Left lung (tissue), 10 donors: ENCODE measurements around the gene ARAP1. TPM values are rescaled to one million over a fixed set of nuclear protein-coding genes. Genes with fewer than 3 reads are reported as not detected.

Source experiments
- ATAC-seq: fragments of 200-7000 bp; cut with Tn5 transposase; one replicate; pipeline ENCODE4 v1.9.1; 2020; ENCODE audit warnings: moderate library complexity
- DNase-seq, 4 donors: peaks; one replicate each; pipeline ENCODE4 v3.0.0-alpha.2; 2013 to 2020
- H3K27ac ChIP-seq, 2 donors: fragments of 200-600 bp; sonication (generic) in 1 of 2; one replicate each; pipeline versions ENCODE4 v1.5.0 to v1.8.0; 2020 to 2021
- H3K27me3 ChIP-seq, 2 donors: fragments of 200-600 bp; sonication (generic) in 1 of 2; one replicate each; pipeline versions ENCODE4 v1.5.0 to v1.8.0; 2020 to 2021
- H3K36me3 ChIP-seq, 2 donors: fragments of 200-600 bp; sonication (generic) in 1 of 2; one replicate each; pipeline versions ENCODE4 v1.5.0 to v1.8.0; 2020 to 2021
- H3K4me1 ChIP-seq, 2 donors: fragments of 200-600 bp; one replicate each; pipeline ENCODE4 v1.8.0; 2021
- H3K4me3 ChIP-seq, 2 donors: fragments of 200-600 bp; sonication (generic) in 1 of 2; one replicate each; pipeline versions ENCODE4 v1.5.0 to v1.8.0; 2020 to 2021; ENCODE audit warnings: mild to moderate bottlenecking in 1 of 2
- H3K9me3 ChIP-seq, 2 donors: fragments of 200-600 bp; sonication (generic) in 1 of 2; one replicate each; pipeline versions ENCODE4 v1.5.0 to v1.8.0; 2020 to 2021
- CTCF ChIP-seq, 2 donors: fragments of 200-600 bp; sonication (generic) in 1 of 2; IDR thresholded peaks; one replicate each; pipeline versions ENCODE4 v1.5.0 to v1.8.0; 2021; ENCODE audit warnings: antibody characterized with exemption in 2 of 2
- intact Hi-C, 2 donors: fragments of 100-400 bp; cut with DNase I; formaldehyde crosslinking; loops; one replicate each; pipeline versions ENCODE4 v1.11.2 to v1.14.2; 2022
- polyA plus RNA-seq, 6 donors: library from polyadenylated mRNA; unstranded; fragments of 120-200 nt; gene quantifications; one replicate each; pipeline ENCODE4 v1.2.1, GENCODE V29; 2013; ENCODE audit not compliant: insufficient read length in 6 of 6
- total RNA-seq, 2 donors: library from RNA; stranded (reverse); fragmentation: NEBNext Ultra II Directional; extraction: Animal tissue kit (Norgen Biotek cat#: 25700); gene quantifications; one replicate each; pipeline ENCODE4 v1.2.1, GENCODE V29; 2021
- donor health status: DM: no; HTN: yes; CAD: no.
- donor health status: DM: no; HTN: no; CAD: no.

The ARAP1 gene
- total and polyA plus RNA-seq, 8 donors = 80.0 to 222 (median 97.7) TPM

DNA sequence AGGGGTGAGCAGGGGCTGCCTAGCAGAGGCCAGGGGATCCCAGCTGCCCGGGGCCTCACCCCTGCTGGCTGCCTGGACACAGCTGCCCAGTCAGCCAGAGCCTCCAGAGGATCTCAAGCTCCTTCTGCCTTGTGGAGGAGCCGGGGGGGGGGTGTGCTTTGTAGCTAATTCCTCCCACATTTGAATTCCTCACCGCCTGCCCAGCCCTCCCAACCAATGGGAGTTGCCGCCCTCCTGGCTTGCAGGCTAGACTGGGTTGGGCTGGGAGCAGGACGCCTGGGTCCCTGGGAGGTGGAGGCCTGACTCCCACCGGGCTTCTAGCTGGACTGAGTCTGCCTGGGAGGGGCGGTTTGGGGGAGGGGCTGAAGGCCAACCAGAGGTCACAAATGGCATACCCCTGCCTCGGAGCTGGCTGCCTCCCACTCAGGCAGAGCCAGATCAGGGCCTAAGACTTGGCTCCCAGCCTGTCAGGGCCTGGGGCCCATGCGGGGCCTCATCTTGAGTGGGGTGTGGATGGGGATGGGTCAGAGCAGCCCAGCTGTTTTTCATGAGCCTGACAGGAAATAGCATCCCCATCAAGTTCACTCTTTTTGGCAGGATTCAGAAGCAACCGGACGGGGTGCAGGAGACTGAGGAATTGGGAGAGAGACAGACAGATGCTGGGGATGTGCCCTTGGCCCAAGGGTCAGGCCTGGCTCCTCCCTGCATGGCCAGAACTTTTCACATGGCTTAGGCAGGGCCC is 48.8 kb downstream of the ARAP1 start:
- TF ChIP-seq CTCF (IDR thresholded peaks at IDR 0.05) = no peak
- H3K27me3 ChIP-seq = no peaks in the 10 kb centered on the region
- no peak overlapping the region for H3K4me3 ChIP-seq
- H3K27ac ChIP-seq = peak overlapping the region in 1 of 2 donors; percentile 9
- peaks cover 0 to 100% of the 10 kb centered on the region in 2 donors for H3K36me3 ChIP-seq
- H3K4me1 ChIP-seq = peaks cover 0 to 8% of the 10 kb centered on the region in 2 donors
- DNase-seq = peak in 2 of 4 donors; percentile 82 to 90
- intact Hi-C loops = no loop called here
- H3K9me3 ChIP-seq = no peaks in the 10 kb centered on the region
- peak; percentile 52 for ATAC-seq

DNA sequence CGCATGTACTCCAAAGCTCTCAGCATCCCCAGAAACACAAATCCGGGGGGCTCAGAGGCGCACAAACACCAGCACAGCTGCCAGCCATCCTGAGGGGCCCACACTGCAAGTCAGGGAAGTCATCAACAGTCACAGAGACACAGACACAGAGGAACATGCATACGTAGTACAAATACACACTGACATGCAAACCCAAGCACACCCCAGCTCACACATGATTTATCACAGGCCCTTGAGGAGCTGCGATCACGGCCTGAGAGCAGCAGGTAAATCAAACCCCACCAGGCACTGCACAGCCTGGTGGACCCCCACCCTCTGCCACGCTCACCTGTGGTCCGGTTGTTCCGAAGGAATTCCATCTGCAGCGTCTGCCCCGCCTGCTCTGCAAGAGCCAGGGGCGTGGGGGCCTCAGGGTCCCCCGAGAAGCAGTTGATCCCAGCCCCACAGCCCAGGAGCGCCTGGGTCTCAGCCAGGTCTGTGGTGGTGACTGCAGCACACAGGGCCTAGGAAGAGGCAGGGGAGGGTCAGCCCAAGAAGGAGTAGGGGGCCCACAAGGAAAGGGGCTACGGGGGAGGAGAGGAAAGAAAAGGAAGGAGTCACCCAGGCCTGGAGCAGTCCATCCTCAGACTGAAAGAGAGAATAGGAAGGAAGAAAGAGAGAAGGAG is 49.5 kb downstream of the ARAP1 start:
- intact Hi-C loops = no loop called here
- Histone ChIP-seq H3K4me3 (peak overlapping the region in 1 of 2 donors; percentile 3), H3K36me3 (peaks cover 0 to 100% of the 10 kb centered on the region in 2 donors), H3K27me3 (no peaks in the 10 kb centered on the region), H3K27ac (peak overlapping the region in 1 of 2 donors; percentile 9), H3K4me1 (peaks cover 0 to 8% of the 10 kb centered on the region in 2 donors), H3K9me3 (no peaks in the 10 kb centered on the region)
- ATAC-seq = no peak
- peak in 1 of 4 donors; percentile 46 for DNase-seq
- no peak for TF ChIP-seq CTCF (IDR thresholded peaks at IDR 0.05)

GRCh38 chr11:72702096-72702495 is 50.1 kb downstream of the ARAP1 start:
- DNase-seq (no peak), ATAC-seq (peak; percentile 34)
- intact Hi-C loops = no loop called here
- no peaks in the 10 kb centered on the region for H3K27me3 ChIP-seq
- peak overlapping the region in 1 of 2 donors; percentile 3 for H3K4me3 ChIP-seq
- no peak for TF ChIP-seq CTCF (IDR thresholded peaks at IDR 0.05)
- no peak overlapping the region for H3K27ac ChIP-seq
- H3K36me3 ChIP-seq = peaks cover 0 to 100% of the 10 kb centered on the region in 2 donors
- peaks cover 0 to 8% of the 10 kb centered on the region in 2 donors for H3K4me1 ChIP-seq
- H3K9me3 ChIP-seq = no peaks in the 10 kb centered on the region

GRCh38 chr11:72701466-72701865 is 50.7 kb downstream of the ARAP1 start:
- intact Hi-C loops = no loop called here
- TF ChIP-seq CTCF (IDR thresholded peaks at IDR 0.05) = no peak
- Histone ChIP-seq H3K36me3 (peaks cover 0 to 100% of the 10 kb centered on the region in 2 donors), H3K4me1 (peaks cover 0 to 8% of the 10 kb centered on the region in 2 donors), H3K9me3 (no peaks in the 10 kb centered on the region), H3K27ac (no peak overlapping the region), H3K27me3 (no peaks in the 10 kb centered on the region), H3K4me3 (no peak overlapping the region)
- DNase-seq (no peak), ATAC-seq (no peak)

DNA sequence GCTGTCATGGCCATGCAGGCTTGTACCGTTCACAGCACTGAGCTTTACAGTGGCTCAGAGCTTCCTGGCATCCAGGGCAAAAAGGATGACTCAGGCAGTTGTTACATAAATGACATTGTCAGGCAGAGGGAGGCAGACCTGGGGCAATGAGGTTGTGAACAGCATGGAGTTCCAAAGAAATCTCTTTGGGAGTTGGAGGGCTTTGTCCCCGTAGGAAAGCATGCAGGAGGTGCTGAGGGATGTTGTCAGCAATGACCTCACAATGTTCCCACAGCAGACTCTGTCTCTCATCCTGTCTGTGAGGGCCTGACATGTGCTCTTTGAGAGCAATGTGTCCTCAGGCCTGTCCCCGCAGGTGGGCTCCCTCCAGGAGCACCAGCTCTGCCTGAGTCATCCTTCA is 52.1 kb downstream of the ARAP1 start:
- no peaks in the 10 kb centered on the region for H3K9me3 ChIP-seq
- no peaks in the 10 kb centered on the region for H3K27me3 ChIP-seq
- H3K4me1 ChIP-seq = peaks cover 0 to 8% of the 10 kb centered on the region in 2 donors
- no peak for ATAC-seq
- intact Hi-C loops = no loop called here
- TF ChIP-seq CTCF (IDR thresholded peaks at IDR 0.05) = no peak
- no peak overlapping the region for H3K27ac ChIP-seq
- peaks cover 5 to 100% of the 10 kb centered on the region in 2 donors for H3K36me3 ChIP-seq
- no peak for DNase-seq
- H3K4me3 ChIP-seq = no peak overlapping the region
